ENCODE data around the gene GPC5. TPM values are rescaled to one million over a fixed set of nuclear protein-coding genes. Genes with fewer than 3 reads are reported as not detected.

Gene GPC5
- total RNA-seq, 1 experiment from 2014 or later, result not detected

DNA sequence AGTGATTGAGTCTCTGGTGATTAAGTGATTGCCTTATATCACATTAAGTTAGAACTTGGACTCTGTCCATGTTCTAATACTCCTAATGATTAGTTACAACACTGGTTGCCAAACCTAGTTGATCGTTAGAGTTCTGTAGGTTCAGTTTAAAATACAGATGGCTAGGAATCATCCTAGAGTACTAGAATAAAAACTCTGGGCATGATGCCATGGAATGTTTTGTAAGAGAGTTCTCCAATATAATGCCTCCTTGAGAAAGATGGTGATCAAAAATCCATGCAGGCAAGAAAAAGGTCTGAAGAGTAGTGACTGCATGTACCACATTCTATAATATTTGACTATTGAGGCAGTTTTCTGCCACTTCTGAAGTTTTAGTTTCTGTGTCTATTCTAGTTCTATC is 176.3 kb downstream of the GPC5 start:
- Mint-ChIP-seq H3K4me3 (ENCODE audit: low read depth, unreplicated experiment) (no peak overlapping the region), H3K27ac (ENCODE audit: unreplicated experiment) (no peak overlapping the region), H3K9me3 (ENCODE audit: low read depth, unreplicated experiment) (no peaks in the 10 kb centered on the region), H3K4me1 (ENCODE audit: low read depth, unreplicated experiment) (no peaks in the 10 kb centered on the region), H3K36me3 (ENCODE audit: insufficient read depth, unreplicated experiment) (no peaks in the 10 kb centered on the region), H3K27me3 (ENCODE audit: unreplicated experiment) (no peaks in the 10 kb centered on the region)
- no peak for TF ChIP-seq CTCF (IDR thresholded peaks at IDR 0.05; ENCODE audit: unreplicated experiment)
- CTCF ChIA-PET, result no interaction called here
- BruUV-seq (replicated peaks), result no TSS peak
- intact Hi-C loops (cut with micrococcal nuclease; ENCODE audit: unreplicated experiment), result no loop called here
- no peak for DNase-seq

DNA sequence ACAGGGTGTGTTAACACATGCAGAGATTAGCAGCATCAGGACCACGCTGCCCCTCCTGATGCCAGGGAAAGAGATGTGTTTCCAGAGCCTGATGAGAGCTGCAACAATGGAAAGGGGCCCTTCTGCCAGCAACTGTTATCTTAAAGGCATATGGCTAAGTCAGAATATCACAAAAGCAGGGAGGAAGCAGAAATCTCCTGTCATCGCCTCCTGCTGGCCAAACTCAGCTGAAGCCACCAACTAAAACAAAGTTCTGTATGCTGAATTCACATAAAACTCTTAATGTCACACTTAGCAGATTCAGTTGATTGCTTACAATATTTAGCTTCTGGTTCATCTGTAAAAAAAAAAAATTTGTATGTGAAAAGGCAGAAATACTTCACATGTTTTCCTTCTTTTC is 178.2 kb downstream of the GPC5 start:
- intact Hi-C loops (cut with micrococcal nuclease; ENCODE audit: unreplicated experiment), result no loop called here
- H3K4me3 Mint-ChIP-seq (ENCODE audit: low read depth, unreplicated experiment), result no peak overlapping the region
- no peak for TF ChIP-seq CTCF (IDR thresholded peaks at IDR 0.05; ENCODE audit: unreplicated experiment)
- H3K27me3 Mint-ChIP-seq (ENCODE audit: unreplicated experiment), result no peaks in the 10 kb centered on the region
- H3K9me3 Mint-ChIP-seq (ENCODE audit: low read depth, unreplicated experiment), result peaks cover 2% of the 10 kb centered on the region
- no peaks in the 10 kb centered on the region for H3K36me3 Mint-ChIP-seq (ENCODE audit: insufficient read depth, unreplicated experiment)
- BruUV-seq (replicated peaks), result no TSS peak
- no peak for DNase-seq
- CTCF ChIA-PET, result no interaction called here
- no peak overlapping the region for H3K27ac Mint-ChIP-seq (ENCODE audit: unreplicated experiment)
- no peaks in the 10 kb centered on the region for H3K4me1 Mint-ChIP-seq (ENCODE audit: low read depth, unreplicated experiment)

DNA sequence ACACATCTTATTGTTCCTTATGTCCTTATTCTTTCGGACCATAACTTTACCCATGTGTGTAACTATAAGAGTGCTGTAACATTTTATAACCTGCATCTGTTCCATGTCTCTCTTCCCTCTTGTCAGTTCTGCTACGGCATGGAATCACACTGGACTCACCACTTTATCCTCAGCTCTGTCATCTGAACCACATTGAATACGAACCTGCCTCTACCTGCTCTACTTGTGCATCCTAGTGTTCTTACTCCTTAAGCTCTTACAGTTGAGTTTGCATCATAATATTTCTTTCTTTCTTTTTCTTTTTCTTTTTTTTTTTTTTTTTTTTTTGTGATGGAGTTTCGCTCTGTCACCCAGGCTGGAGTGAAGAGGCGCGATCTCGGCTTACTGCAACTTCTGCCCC is 180.9 kb downstream of the GPC5 start:
- no peak for DNase-seq
- TF ChIP-seq CTCF (IDR thresholded peaks at IDR 0.05; ENCODE audit: unreplicated experiment), result no peak
- Mint-ChIP-seq H3K9me3 (ENCODE audit: low read depth, unreplicated experiment) (peaks cover 2% of the 10 kb centered on the region), H3K4me1 (ENCODE audit: low read depth, unreplicated experiment) (no peaks in the 10 kb centered on the region), H3K4me3 (ENCODE audit: low read depth, unreplicated experiment) (no peak overlapping the region), H3K36me3 (ENCODE audit: insufficient read depth, unreplicated experiment) (no peaks in the 10 kb centered on the region), H3K27ac (ENCODE audit: unreplicated experiment) (no peak overlapping the region), H3K27me3 (ENCODE audit: unreplicated experiment) (no peaks in the 10 kb centered on the region)
- BruUV-seq (replicated peaks), result no TSS peak
- intact Hi-C loops (cut with micrococcal nuclease; ENCODE audit: unreplicated experiment), result no loop called here
- CTCF ChIA-PET, result no interaction called here

GRCh38 chr13:91580749-91581148 is 182.3 kb downstream of the GPC5 start:
- H3K27ac Mint-ChIP-seq (ENCODE audit: unreplicated experiment), result no peak overlapping the region
- no peak for DNase-seq
- CTCF ChIA-PET, result no interaction called here
- no peak overlapping the region for H3K4me3 Mint-ChIP-seq (ENCODE audit: low read depth, unreplicated experiment)
- no peak for TF ChIP-seq CTCF (IDR thresholded peaks at IDR 0.05; ENCODE audit: unreplicated experiment)
- no peaks in the 10 kb centered on the region for H3K4me1 Mint-ChIP-seq (ENCODE audit: low read depth, unreplicated experiment)
- peaks cover 2% of the 10 kb centered on the region for H3K9me3 Mint-ChIP-seq (ENCODE audit: low read depth, unreplicated experiment)
- intact Hi-C loops (cut with micrococcal nuclease; ENCODE audit: unreplicated experiment), result no loop called here
- H3K36me3 Mint-ChIP-seq (ENCODE audit: insufficient read depth, unreplicated experiment), result no peaks in the 10 kb centered on the region
- no TSS peak for BruUV-seq (replicated peaks)
- no peaks in the 10 kb centered on the region for H3K27me3 Mint-ChIP-seq (ENCODE audit: unreplicated experiment)

GRCh38 chr13:91586609-91587008 is 188.2 kb downstream of the GPC5 start:
- intact Hi-C loops (cut with micrococcal nuclease; ENCODE audit: unreplicated experiment), result no loop called here
- H3K4me3 Mint-ChIP-seq (ENCODE audit: low read depth, unreplicated experiment), result no peak overlapping the region
- BruUV-seq (replicated peaks), result no TSS peak
- no peaks in the 10 kb centered on the region for H3K4me1 Mint-ChIP-seq (ENCODE audit: low read depth, unreplicated experiment)
- no peak for TF ChIP-seq CTCF (IDR thresholded peaks at IDR 0.05; ENCODE audit: unreplicated experiment)
- no peaks in the 10 kb centered on the region for H3K27me3 Mint-ChIP-seq (ENCODE audit: unreplicated experiment)
- no peak overlapping the region for H3K27ac Mint-ChIP-seq (ENCODE audit: unreplicated experiment)
- peaks cover 4% of the 10 kb centered on the region for H3K9me3 Mint-ChIP-seq (ENCODE audit: low read depth, unreplicated experiment)
- CTCF ChIA-PET, result no interaction called here
- no peaks in the 10 kb centered on the region for H3K36me3 Mint-ChIP-seq (ENCODE audit: insufficient read depth, unreplicated experiment)
- no peak for DNase-seq
